MM.1S (cell line): ENCODE data around the gene ZC3H4.
"Not testable (repeated sequence)": the region's sequence is repeated elsewhere in the genome, so short reads cannot be mapped to it uniquely, and the experiment has no call there.

Experiments used
- DNase-seq: peaks from one replicate; pipeline ENCODE4 v3.0.0-alpha.2; 2015
- H2AFZ ChIP-seq: fragments of 300-600 bp; sonication (generic); 2 replicates; pipeline ENCODE4 v1.6.0; 2016; ENCODE audit warnings: antibody characterized with exemption, low read length
- H3F3A ChIP-seq: fragments of 300-600 bp; sonication (generic); 2 replicates; pipeline ENCODE4 v1.6.1; 2016; ENCODE audit warnings: mild to moderate bottlenecking, antibody characterized with exemption, low read length, moderate library complexity, mixed read lengths; ENCODE audit not compliant: insufficient read depth
- H3K27ac ChIP-seq: fragments of 300-600 bp; sonication (generic); 2 replicates; pipeline ENCODE4 v1.5.1; 2016; ENCODE audit warnings: mild to moderate bottlenecking, low read length
- H3K27me3 ChIP-seq: fragments of 300-600 bp; sonication (generic); replicated peaks from 2 replicates; pipeline ENCODE4 v1.6.0; 2016; ENCODE audit warnings: low read length; ENCODE audit not compliant: insufficient read depth
- H3K36me3 ChIP-seq: fragments of 300-600 bp; sonication (generic); replicated peaks from 2 replicates; pipeline ENCODE4 v1.6.1; 2016; ENCODE audit warnings: mild to moderate bottlenecking, low read length, mixed read lengths; ENCODE audit not compliant: insufficient read depth
- H3K4me1 ChIP-seq: fragments of 300-600 bp; sonication (generic); 2 replicates; pipeline ENCODE4 v1.6.1; 2016; ENCODE audit warnings: low read length, mixed read lengths
- H3K4me2 ChIP-seq: fragments of 300-600 bp; sonication (generic); 2 replicates; pipeline ENCODE4 v1.6.0; 2016; ENCODE audit warnings: low read depth, low read length
- H3K4me3 ChIP-seq: fragments of 300-600 bp; sonication (generic); 2 replicates; pipeline ENCODE4 v1.5.1; 2016; ENCODE audit warnings: low read length, mixed read lengths
- H3K79me2 ChIP-seq: fragments of 300-600 bp; sonication (generic); 2 replicates; pipeline ENCODE4 v1.6.1; 2016; ENCODE audit warnings: mixed run types, low read length, mixed read lengths
- H3K9ac ChIP-seq: fragments of 300-600 bp; sonication (generic); 2 replicates; pipeline ENCODE4 v1.6.1; 2016; ENCODE audit warnings: low read length, mixed read lengths
- H3K9me2 ChIP-seq: fragments of 300-600 bp; sonication (generic); replicated peaks from 2 replicates; pipeline ENCODE4 v1.6.1; 2016; ENCODE audit warnings: mild to moderate bottlenecking, low read length, mixed read lengths; ENCODE audit not compliant: insufficient read depth
- H3K9me3 ChIP-seq: fragments of 300-600 bp; sonication (generic); replicated peaks from 2 replicates; pipeline ENCODE4 v1.6.1; 2016; ENCODE audit warnings: mild to moderate bottlenecking, low read length, mixed read lengths; ENCODE audit not compliant: insufficient read depth
- H4K20me1 ChIP-seq: fragments of 300-600 bp; sonication (generic); 2 replicates; pipeline ENCODE4 v1.6.1; 2016; ENCODE audit warnings: mild to moderate bottlenecking, low read length, moderate library complexity, mixed read lengths; ENCODE audit not compliant: insufficient read depth
- EZH2 ChIP-seq: fragments of 300-600 bp; sonication (generic); optimal IDR thresholded peaks from 2 replicates; pipeline ENCODE3; 2017; ENCODE audit warnings: low read depth, mild to moderate bottlenecking, antibody characterized with exemption, low read length, mixed read lengths
- EZH2phosphoT487 ChIP-seq: fragments of 300-600 bp; sonication (generic); IDR thresholded peaks from 2 replicates; pipeline ENCODE4 v1.6.1; 2018; ENCODE audit warnings: antibody characterized with exemption, low read length
- TF ChIP-seq, protein P1 (sequence below): fragments of 300-600 bp; sonication (generic); IDR thresholded peaks from 2 replicates; pipeline ENCODE4 v1.5.1; 2016; ENCODE audit warnings: antibody characterized with exemption, low read length, mixed read lengths

Gene ZC3H4

DNA sequence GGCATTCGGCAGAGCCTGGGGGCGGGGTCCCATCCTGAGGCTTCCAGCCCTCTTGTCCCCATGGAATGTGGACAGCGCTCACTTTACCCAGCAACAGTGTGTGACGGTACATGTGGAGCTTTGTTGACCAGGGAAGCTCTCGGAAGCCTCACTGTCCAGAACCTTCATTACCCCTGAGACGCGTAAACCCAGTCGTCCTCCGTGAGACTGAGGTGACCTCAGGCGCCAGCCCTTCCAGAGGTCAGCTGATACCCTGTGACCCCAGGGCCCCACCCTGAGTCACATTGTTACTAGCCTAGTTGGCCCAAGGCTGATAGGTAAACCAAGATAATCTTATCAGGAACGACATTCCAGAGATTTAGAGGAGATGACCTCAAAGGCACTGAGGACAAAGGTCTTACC lies 55.0 kb downstream of the ZC3H4 start:
- H3K9me2 ChIP-seq = no peaks in the 10 kb centered on the region
- no peaks in the 10 kb centered on the region for H3K79me2 ChIP-seq
- H4K20me1 ChIP-seq = no peaks in the 10 kb centered on the region
- H3K9me3 ChIP-seq = no peaks in the 10 kb centered on the region
- no peak for DNase-seq
- no peak overlapping the region for H3K27ac ChIP-seq
- no peaks in the 10 kb centered on the region for H3K4me1 ChIP-seq
- no peak overlapping the region for H2AFZ ChIP-seq
- no peak overlapping the region for H3K4me3 ChIP-seq
- no peak overlapping the region for H3K9ac ChIP-seq
- H3F3A ChIP-seq = no peaks in the 10 kb centered on the region
- no peak overlapping the region for H3K4me2 ChIP-seq
- no peaks in the 10 kb centered on the region for H3K27me3 ChIP-seq
- H3K36me3 ChIP-seq = no peaks in the 10 kb centered on the region
- no peak for TF ChIP-seq EZH2phosphoT487
- TF ChIP-seq, protein P1, sequence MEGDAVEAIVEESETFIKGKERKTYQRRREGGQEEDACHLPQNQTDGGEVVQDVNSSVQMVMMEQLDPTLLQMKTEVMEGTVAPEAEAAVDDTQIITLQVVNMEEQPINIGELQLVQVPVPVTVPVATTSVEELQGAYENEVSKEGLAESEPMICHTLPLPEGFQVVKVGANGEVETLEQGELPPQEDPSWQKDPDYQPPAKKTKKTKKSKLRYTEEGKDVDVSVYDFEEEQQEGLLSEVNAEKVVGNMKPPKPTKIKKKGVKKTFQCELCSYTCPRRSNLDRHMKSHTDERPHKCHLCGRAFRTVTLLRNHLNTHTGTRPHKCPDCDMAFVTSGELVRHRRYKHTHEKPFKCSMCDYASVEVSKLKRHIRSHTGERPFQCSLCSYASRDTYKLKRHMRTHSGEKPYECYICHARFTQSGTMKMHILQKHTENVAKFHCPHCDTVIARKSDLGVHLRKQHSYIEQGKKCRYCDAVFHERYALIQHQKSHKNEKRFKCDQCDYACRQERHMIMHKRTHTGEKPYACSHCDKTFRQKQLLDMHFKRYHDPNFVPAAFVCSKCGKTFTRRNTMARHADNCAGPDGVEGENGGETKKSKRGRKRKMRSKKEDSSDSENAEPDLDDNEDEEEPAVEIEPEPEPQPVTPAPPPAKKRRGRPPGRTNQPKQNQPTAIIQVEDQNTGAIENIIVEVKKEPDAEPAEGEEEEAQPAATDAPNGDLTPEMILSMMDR = no peak
- TF ChIP-seq EZH2 = no peak

GRCh38 chr19:47057328-47057727 lies 56.2 kb downstream of the ZC3H4 start:
- no peaks in the 10 kb centered on the region for H3K9me2 ChIP-seq
- H3F3A ChIP-seq = no peaks in the 10 kb centered on the region

DNA sequence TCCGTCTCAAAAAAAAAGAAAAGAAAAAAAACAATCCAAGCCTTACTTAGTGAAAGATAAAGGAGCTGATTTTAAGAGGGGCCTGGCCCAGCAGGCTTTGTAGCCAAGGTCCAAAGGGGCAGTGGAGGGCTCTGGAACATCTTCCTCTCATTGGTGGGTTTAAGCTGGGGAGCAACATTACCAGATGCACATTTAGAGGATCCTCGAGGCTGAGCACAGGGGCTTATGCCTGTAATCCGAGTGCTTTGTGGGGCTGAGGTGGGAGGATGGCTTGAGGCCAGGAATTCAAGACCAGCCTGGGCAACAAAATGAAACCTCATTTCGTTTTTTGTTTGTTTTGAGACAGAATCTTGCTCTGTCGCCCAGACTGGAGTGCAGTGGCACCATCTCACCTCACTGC lies 57.2 kb downstream of the ZC3H4 start:
- no peak overlapping the region for H3K4me3 ChIP-seq
- H4K20me1 ChIP-seq = no peaks in the 10 kb centered on the region
- H3K27me3 ChIP-seq = no peaks in the 10 kb centered on the region
- TF ChIP-seq EZH2 (no peak), EZH2phosphoT487 (no peak)
- TF ChIP-seq, protein P1 = no peak
- H2AFZ ChIP-seq = no peak overlapping the region
- no peak overlapping the region for H3K4me2 ChIP-seq
- no peaks in the 10 kb centered on the region for H3F3A ChIP-seq
- no peak overlapping the region for H3K27ac ChIP-seq
- no peaks in the 10 kb centered on the region for H3K36me3 ChIP-seq
- H3K9me3 ChIP-seq = no peaks in the 10 kb centered on the region
- no peaks in the 10 kb centered on the region for H3K79me2 ChIP-seq
- H3K9ac ChIP-seq = no peak overlapping the region
- H3K9me2 ChIP-seq = no peaks in the 10 kb centered on the region
- H3K4me1 ChIP-seq = no peaks in the 10 kb centered on the region
- DNase-seq = no peak

More at GRCh38 chr19:47057328-47057727, 56.2 kb downstream of the ZC3H4 start:
- no peak overlapping the region for H3K4me2 ChIP-seq
- H3K27ac ChIP-seq = no peak overlapping the region
- no peak overlapping the region for H3K9ac ChIP-seq
- TF ChIP-seq, protein P1 = no peak
- TF ChIP-seq EZH2 (no peak), EZH2phosphoT487 (no peak)
- H3K79me2 ChIP-seq = no peaks in the 10 kb centered on the region
- H3K27me3 ChIP-seq = no peaks in the 10 kb centered on the region
- H3K9me3 ChIP-seq = no peaks in the 10 kb centered on the region
- no peak for DNase-seq
- H3K4me3 ChIP-seq = no peak overlapping the region
- no peaks in the 10 kb centered on the region for H3K4me1 ChIP-seq
- no peaks in the 10 kb centered on the region for H3K36me3 ChIP-seq
- H4K20me1 ChIP-seq = no peaks in the 10 kb centered on the region
- H2AFZ ChIP-seq = no peak overlapping the region

- H3K9me2 ChIP-seq, H3K27ac ChIP-seq, H2AFZ ChIP-seq, DNase-seq, H3K36me3 ChIP-seq, H3K4me1 ChIP-seq, H3K4me2 ChIP-seq, H3K27me3 ChIP-seq, H3K9me3 ChIP-seq, H3K9ac ChIP-seq, H3K4me3 ChIP-seq, H3F3A ChIP-seq, H3K79me2 ChIP-seq, H4K20me1 ChIP-seq: not testable (repeated sequence)
These were observed 63.0 kb downstream of the ZC3H4 start for GRCh38 chr19:47050562-47050961.
